Measurements from ENCODE around the gene SKP1. TPM values are rescaled to one million over a fixed set of nuclear protein-coding genes. Genes with fewer than 3 reads are reported as not detected.

Gene SKP1
- total RNA-seq, 3 donors from 2014 or later (not counting 1 experiment from before 2014, with no cell fraction given), result 301 to 338 (median 315) TPM

DNA sequence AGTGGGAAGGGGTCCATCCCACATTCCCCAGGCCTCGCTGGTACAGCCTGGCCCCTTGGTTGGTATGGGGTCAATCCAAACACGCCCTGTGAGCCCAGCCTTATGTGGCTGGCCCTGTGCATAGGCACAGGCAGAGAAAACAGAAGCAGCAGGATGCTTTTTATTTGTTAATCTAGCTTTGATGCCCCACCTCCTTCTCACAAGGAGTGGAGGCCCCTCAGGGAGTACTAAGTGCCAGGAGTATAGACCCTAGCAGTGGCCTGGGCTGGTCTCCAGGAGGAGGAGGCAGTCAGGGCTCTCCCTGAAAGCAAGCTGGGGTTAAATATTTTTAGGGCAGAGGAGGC is 76.8 kb downstream of the SKP1 start:
- Mint-ChIP-seq H3K9me3 (no peaks in the 10 kb centered on the region), H3K36me3 (no peaks in the 10 kb centered on the region), H3K4me1 (peaks cover 18 to 35% of the 10 kb centered on the region in 2 donors), H3K27me3 (ENCODE audit: low read depth in 2 of 2) (no peaks in the 10 kb centered on the region), H3K27ac (peak overlapping the region; percentile 82 to 87), H3K4me3 (no peak overlapping the region)
- DNase-seq, result no peak
- TF ChIP-seq, protein P1, sequence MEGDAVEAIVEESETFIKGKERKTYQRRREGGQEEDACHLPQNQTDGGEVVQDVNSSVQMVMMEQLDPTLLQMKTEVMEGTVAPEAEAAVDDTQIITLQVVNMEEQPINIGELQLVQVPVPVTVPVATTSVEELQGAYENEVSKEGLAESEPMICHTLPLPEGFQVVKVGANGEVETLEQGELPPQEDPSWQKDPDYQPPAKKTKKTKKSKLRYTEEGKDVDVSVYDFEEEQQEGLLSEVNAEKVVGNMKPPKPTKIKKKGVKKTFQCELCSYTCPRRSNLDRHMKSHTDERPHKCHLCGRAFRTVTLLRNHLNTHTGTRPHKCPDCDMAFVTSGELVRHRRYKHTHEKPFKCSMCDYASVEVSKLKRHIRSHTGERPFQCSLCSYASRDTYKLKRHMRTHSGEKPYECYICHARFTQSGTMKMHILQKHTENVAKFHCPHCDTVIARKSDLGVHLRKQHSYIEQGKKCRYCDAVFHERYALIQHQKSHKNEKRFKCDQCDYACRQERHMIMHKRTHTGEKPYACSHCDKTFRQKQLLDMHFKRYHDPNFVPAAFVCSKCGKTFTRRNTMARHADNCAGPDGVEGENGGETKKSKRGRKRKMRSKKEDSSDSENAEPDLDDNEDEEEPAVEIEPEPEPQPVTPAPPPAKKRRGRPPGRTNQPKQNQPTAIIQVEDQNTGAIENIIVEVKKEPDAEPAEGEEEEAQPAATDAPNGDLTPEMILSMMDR (IDR thresholded peaks at IDR 0.05), result no peak
- Histone ChIP-seq H3K4me1 (ENCODE audit: control insufficient read depth, insufficient read depth, low read length) (peaks cover 65% of the 10 kb centered on the region), H3K36me3 (ENCODE audit: control insufficient read depth, insufficient read depth, low read length) (no peaks in the 10 kb centered on the region), H3K4me3 (ENCODE audit: low read length) (no peak overlapping the region), H3K9me3 (ENCODE audit: control insufficient read depth, insufficient read depth, low read length) (no peaks in the 10 kb centered on the region), H3K27me3 (ENCODE audit: control insufficient read depth, insufficient read depth, low read length) (no peaks in the 10 kb centered on the region), H3K27ac (ENCODE audit: low read length) (peak overlapping the region; percentile 89)
- WGBS (ENCODE audit: insufficient coverage), result 89% methylated on average over 2 of the region's 2 CpGs
- ATAC-seq, result no peak
- intact Hi-C loops (cut with micrococcal nuclease), result loop anchor here (1.0 to 5.0 kb wide), 4 partner anchors 15 to 63 kb away; partner anchors contain the start of gene TCF7

DNA sequence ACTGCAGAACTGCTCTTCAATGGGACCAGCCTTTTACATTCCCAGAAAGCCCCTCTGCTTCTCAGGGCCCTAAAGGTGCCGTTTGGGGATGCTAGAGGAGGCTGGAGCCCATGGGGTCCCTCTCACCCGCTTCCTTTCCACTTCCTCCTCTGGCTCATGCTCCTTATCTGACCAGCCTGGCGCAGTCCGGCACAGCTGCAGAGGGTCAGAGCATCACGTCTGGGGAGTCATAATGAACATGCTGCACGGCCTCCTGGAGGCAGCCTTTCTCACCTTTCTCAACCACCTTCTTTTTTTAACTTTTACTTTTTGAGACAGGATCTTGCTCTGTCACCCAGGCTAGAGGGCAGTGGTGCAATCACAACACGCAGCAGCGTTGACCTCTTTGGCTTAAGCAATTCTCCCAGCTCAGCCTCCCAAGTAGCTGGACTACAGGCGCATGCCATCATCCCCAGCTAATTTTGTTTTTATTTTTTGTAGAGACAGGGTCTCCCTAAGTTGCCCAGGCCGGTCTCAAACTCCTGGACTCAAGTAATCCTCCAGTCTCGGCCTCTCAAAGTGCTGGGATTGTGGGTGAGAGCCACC is 77.4 kb downstream of the SKP1 start:
- Histone ChIP-seq H3K9me3 (ENCODE audit: control insufficient read depth, insufficient read depth, low read length) (no peaks in the 10 kb centered on the region), H3K4me1 (ENCODE audit: control insufficient read depth, insufficient read depth, low read length) (peaks cover 60% of the 10 kb centered on the region), H3K27ac (ENCODE audit: low read length) (peak overlapping the region; percentile 89), H3K27me3 (ENCODE audit: control insufficient read depth, insufficient read depth, low read length) (no peaks in the 10 kb centered on the region), H3K36me3 (ENCODE audit: control insufficient read depth, insufficient read depth, low read length) (no peaks in the 10 kb centered on the region), H3K4me3 (ENCODE audit: low read length) (no peak overlapping the region)
- Mint-ChIP-seq H3K27me3 (ENCODE audit: low read depth in 2 of 2) (no peaks in the 10 kb centered on the region), H3K27ac (peak overlapping the region; percentile 82 to 87), H3K36me3 (no peaks in the 10 kb centered on the region), H3K4me3 (no peak overlapping the region), H3K9me3 (no peaks in the 10 kb centered on the region), H3K4me1 (peaks cover 18 to 29% of the 10 kb centered on the region in 2 donors)
- DNase-seq (peak in 1 of 2 donors; percentile 39), ATAC-seq (no peak)
- 60% methylated on average over 11 of the region's 11 CpGs for WGBS (ENCODE audit: insufficient coverage)
- TF ChIP-seq, protein P1 (IDR thresholded peaks at IDR 0.05), result no peak
- intact Hi-C loops (cut with micrococcal nuclease), result no loop called here

Other genes starting within 250 kb of the SKP1 start
- gene C5orf15, start 208.3 kb downstream of the SKP1 start, total RNA-seq, result 10 to 100 TPM; 15.2 to 19.9 (median 18.0) TPM
- 10 to 100 TPM; 54.0 to 63.3 (median 60.2) TPM for gene VDAC1, start 172.0 kb downstream of the SKP1 start, total RNA-seq
- 100 to 1,000 TPM in 2 of 3 donors, 10 to 100 TPM in 1; 97.7 to 203 (median 158) TPM for gene TCF7, start 62.3 kb downstream of the SKP1 start, total RNA-seq
- 100 to 1,000 TPM; 188 to 205 (median 191) TPM for gene PPP2CA, start 49.1 kb upstream of the SKP1 start, total RNA-seq
- 1 to 10 TPM in 1 of 3 donors, under 1 TPM in 1, not detected in 1; 0.63 to 2.2 TPM for gene CDKL3, start 190.2 kb upstream of the SKP1 start, total RNA-seq
- 100 to 1,000 TPM in 2 of 3 donors, 10 to 100 TPM in 1; 93.5 to 124 (median 116) TPM for gene UBE2B, start 194.6 kb upstream of the SKP1 start, total RNA-seq
- gene CDKN2AIPNL, start 234.9 kb upstream of the SKP1 start, total RNA-seq, result 10 to 100 TPM; 12.3 to 15.5 (median 13.4) TPM

Measured in natural killer cell (primary cell).